HEK293 (cell line): ENCODE results near the gene KRTAP5-5.

Source experiments
- CTCF ChIP-seq: fragments of 450-650 bp; formaldehyde crosslinking; IDR thresholded peaks from 2 replicates; pipeline ENCODE4 v1.5.1; 2016; ENCODE audit warnings: missing biosample characterization, missing genetic modification characterization
- TRIM28 ChIP-seq: IDR thresholded peaks from 2 replicates; pipeline ENCODE4 v1.6.1; 2011; ENCODE audit warnings: low read length, control low read depth, borderline replicate concordance
- ZNF311 ChIP-seq: fragments of 450-650 bp; formaldehyde crosslinking; IDR thresholded peaks from 2 replicates; pipeline ENCODE4 v1.5.1; 2017; ENCODE audit warnings: missing biosample characterization, missing genetic modification characterization, borderline replicate concordance
- ZNF335 ChIP-seq: fragments of 450-650 bp; formaldehyde crosslinking; conservative IDR thresholded peaks from 2 replicates; pipeline ENCODE4 v1.5.1; 2016; ENCODE audit warnings: missing biosample characterization, missing genetic modification characterization
- ZNF391 ChIP-seq: fragments of 450-650 bp; formaldehyde crosslinking; IDR thresholded peaks from 2 replicates; pipeline ENCODE4 v1.5.1; 2016; ENCODE audit warnings: low read depth, missing biosample characterization, missing genetic modification characterization, borderline replicate concordance
- ZNF549 ChIP-seq: fragments of 450-650 bp; IDR thresholded peaks from 2 replicates; pipeline ENCODE4 v1.5.1; 2018; ENCODE audit warnings: missing biosample characterization, missing genetic modification characterization, mild to moderate bottlenecking, inconsistent platforms, moderate library complexity
- ZNF571 ChIP-seq: fragments of 450-650 bp; formaldehyde crosslinking; IDR thresholded peaks from 2 replicates; pipeline ENCODE4 v1.5.0; 2017; ENCODE audit warnings: missing biosample characterization, missing genetic modification characterization
- ZNF701 ChIP-seq: fragments of 450-650 bp; formaldehyde crosslinking; IDR thresholded peaks from 2 replicates; pipeline ENCODE4 v1.5.1; 2016; ENCODE audit warnings: missing biosample characterization, missing genetic modification characterization
- TF ChIP-seq, protein P1 (sequence below): fragments of 450-650 bp; formaldehyde crosslinking; IDR thresholded peaks from 2 replicates; pipeline ENCODE4 v1.5.1; 2016; ENCODE audit warnings: missing biosample characterization, missing genetic modification characterization
- TF ChIP-seq, protein P2 (sequence below): fragments of 450-650 bp; formaldehyde crosslinking; IDR thresholded peaks from 2 replicates; pipeline ENCODE4 v1.5.1; 2016; ENCODE audit warnings: missing biosample characterization, missing genetic modification characterization, low read depth

DNA sequence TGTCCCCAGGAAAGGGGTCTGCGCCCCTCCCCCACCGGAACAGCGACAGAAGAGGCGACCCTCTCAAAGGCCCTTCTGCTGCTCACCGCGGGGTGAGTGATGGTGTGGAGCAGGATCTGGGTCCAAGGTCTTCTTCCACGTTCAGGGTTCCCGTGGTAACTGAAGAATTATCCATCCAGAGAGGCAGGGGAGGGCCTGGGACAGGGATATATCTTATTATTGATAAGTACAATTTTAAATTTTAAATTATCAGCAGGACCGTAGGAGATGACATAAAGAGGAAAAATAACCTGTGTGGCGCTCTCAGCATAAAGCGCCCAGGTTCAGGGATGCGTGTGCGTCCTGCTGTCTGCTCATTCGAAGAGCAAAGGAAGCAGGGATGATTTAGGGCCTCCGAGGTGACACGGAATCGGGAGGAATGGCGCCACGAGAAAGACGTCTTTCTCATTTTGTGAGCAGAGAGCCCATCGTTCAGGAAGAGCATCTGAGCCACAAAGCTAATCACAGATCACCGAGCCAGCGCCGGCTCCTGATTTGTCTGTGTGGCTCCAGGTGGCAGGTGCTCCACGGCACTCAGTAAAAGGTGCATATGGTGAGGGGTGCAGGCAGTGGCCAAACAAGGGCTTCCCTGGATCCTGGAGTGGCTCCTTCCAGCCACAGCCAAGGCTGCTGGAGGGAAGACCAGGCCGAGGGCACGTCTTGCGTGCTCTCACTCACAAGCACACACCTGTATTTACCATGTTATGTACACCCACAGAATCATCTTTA, 19.3 kb downstream of the KRTAP5-5 start:
- TF ChIP-seq ZNF391 (tag by site-specific recombination), result no peak
- no peak for TF ChIP-seq ZNF311
- TF ChIP-seq, protein P1, sequence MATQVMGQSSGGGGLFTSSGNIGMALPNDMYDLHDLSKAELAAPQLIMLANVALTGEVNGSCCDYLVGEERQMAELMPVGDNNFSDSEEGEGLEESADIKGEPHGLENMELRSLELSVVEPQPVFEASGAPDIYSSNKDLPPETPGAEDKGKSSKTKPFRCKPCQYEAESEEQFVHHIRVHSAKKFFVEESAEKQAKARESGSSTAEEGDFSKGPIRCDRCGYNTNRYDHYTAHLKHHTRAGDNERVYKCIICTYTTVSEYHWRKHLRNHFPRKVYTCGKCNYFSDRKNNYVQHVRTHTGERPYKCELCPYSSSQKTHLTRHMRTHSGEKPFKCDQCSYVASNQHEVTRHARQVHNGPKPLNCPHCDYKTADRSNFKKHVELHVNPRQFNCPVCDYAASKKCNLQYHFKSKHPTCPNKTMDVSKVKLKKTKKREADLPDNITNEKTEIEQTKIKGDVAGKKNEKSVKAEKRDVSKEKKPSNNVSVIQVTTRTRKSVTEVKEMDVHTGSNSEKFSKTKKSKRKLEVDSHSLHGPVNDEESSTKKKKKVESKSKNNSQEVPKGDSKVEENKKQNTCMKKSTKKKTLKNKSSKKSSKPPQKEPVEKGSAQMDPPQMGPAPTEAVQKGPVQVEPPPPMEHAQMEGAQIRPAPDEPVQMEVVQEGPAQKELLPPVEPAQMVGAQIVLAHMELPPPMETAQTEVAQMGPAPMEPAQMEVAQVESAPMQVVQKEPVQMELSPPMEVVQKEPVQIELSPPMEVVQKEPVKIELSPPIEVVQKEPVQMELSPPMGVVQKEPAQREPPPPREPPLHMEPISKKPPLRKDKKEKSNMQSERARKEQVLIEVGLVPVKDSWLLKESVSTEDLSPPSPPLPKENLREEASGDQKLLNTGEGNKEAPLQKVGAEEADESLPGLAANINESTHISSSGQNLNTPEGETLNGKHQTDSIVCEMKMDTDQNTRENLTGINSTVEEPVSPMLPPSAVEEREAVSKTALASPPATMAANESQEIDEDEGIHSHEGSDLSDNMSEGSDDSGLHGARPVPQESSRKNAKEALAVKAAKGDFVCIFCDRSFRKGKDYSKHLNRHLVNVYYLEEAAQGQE (tag by site-specific recombination), result no peak
- TF ChIP-seq, protein P2, sequence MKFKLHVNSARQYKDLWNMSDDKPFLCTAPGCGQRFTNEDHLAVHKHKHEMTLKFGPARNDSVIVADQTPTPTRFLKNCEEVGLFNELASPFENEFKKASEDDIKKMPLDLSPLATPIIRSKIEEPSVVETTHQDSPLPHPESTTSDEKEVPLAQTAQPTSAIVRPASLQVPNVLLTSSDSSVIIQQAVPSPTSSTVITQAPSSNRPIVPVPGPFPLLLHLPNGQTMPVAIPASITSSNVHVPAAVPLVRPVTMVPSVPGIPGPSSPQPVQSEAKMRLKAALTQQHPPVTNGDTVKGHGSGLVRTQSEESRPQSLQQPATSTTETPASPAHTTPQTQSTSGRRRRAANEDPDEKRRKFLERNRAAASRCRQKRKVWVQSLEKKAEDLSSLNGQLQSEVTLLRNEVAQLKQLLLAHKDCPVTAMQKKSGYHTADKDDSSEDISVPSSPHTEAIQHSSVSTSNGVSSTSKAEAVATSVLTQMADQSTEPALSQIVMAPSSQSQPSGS (tag by site-specific recombination), result no peak
- TF ChIP-seq ZNF701 (tag by site-specific recombination), result no peak
- TF ChIP-seq ZNF549 (tag by site-specific recombination), result no peak
- TF ChIP-seq TRIM28, result no peak
- TF ChIP-seq CTCF, result no peak
- TF ChIP-seq ZNF571 (tag by site-specific recombination), result no peak
- no peak for TF ChIP-seq ZNF335 (tag by site-specific recombination)
